ENCODE results near the gene LHCGR. TPM values are rescaled to one million over a fixed set of nuclear protein-coding genes. Genes with fewer than 3 reads are reported as not detected.

LHCGR gene
- not detected for total RNA-seq

- DNase-seq (no peak), ATAC-seq (no peak)
- H3K4me1 Mint-ChIP-seq (ENCODE audit: low read depth) = no peaks in the 10 kb centered on the region
- peaks cover 27% of the 10 kb centered on the region for H3K27me3 Mint-ChIP-seq
- intact Hi-C loops (cut with micrococcal nuclease) = no loop called here
- no peak within 1 kb of the TSS for H3K4me3 Mint-ChIP-seq
- CTCF ChIA-PET = no interaction called here
- H3K9me3 Mint-ChIP-seq = no peaks in the 10 kb centered on the region
- no peak for TF ChIP-seq CTCF (IDR thresholded peaks at IDR 0.05)
- H3K27ac Mint-ChIP-seq = no peak within 1 kb of the TSS
- POLR2A ChIA-PET = no interaction called here
- H3K36me3 Mint-ChIP-seq (ENCODE audit: low read depth) = no peaks in the 10 kb centered on the region
Measured at GRCh38 chr2:48755473-48755872, at the start of gene LHCGR. Gene LHCGR, minus strand, starts transcription at chr2:48755724. Its CDS starts 53 bp downstream, at chr2:48755671.

DNA sequence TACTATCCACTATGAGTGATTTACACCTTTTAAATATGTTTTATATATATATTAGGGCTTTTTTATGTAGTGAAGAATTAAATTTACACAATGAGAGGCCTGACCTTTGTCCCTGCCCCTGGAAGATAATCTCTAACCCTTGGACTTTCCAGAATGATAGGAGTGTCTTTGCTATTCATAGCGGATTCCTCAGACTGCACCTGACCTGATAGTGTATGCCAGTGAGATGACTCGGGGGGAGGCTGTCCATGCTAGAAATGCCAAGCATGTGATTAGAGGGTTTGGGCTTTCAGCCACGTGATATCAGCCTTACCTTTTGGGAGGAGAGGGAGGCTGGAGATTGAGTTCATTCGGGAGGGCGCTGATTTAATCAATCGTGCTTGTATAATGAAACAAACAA, 44.1 kb upstream of the LHCGR start:
- POLR2A ChIA-PET = no interaction called here
- no peak overlapping the region for H3K4me3 Mint-ChIP-seq
- TF ChIP-seq CTCF (IDR thresholded peaks at IDR 0.05) = no peak
- no peaks in the 10 kb centered on the region for H3K36me3 Mint-ChIP-seq (ENCODE audit: low read depth)
- H3K27me3 Mint-ChIP-seq = peaks cover 1% of the 10 kb centered on the region
- DNase-seq (no peak), ATAC-seq (no peak)
- CTCF ChIA-PET = no interaction called here
- no peak overlapping the region for H3K27ac Mint-ChIP-seq
- H3K4me1 Mint-ChIP-seq (ENCODE audit: low read depth) = no peaks in the 10 kb centered on the region
- intact Hi-C loops (cut with micrococcal nuclease) = no loop called here
- no peaks in the 10 kb centered on the region for H3K9me3 Mint-ChIP-seq

GRCh38 chr2:48795065-48795464, 39.5 kb upstream of the LHCGR start:
- intact Hi-C loops (cut with micrococcal nuclease) = no loop called here
- TF ChIP-seq CTCF (IDR thresholded peaks at IDR 0.05) = no peak
- Mint-ChIP-seq H3K4me3 (no peak overlapping the region), H3K4me1 (ENCODE audit: low read depth) (no peaks in the 10 kb centered on the region), H3K27me3 (peaks cover 4% of the 10 kb centered on the region), H3K9me3 (peaks cover 2% of the 10 kb centered on the region), H3K36me3 (ENCODE audit: low read depth) (no peaks in the 10 kb centered on the region), H3K27ac (no peak overlapping the region)
- POLR2A ChIA-PET = no interaction called here
- no peak for DNase-seq
- no peak for ATAC-seq
- CTCF ChIA-PET = no interaction called here

DNA sequence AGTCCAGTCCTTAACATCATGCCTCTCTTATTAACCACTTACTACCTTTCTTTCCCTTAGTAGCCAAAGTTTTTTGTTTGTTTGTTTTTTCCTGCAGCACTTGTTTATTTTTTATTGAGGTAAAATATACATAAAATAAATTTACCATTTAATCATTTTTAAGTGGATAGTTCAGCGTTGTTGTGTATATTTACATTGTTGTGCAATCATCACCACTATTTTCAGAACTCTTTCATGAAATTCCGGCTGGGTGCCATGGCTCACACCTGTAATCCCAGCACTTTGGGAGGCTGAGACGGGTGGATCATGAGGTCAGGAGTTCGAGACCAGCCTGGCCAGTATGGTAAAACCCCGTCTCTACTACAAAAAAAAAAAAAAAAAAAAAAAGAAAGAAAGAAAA, 38.1 kb upstream of the LHCGR start:
- H3K4me1 Mint-ChIP-seq (ENCODE audit: low read depth) = no peaks in the 10 kb centered on the region

DNA sequence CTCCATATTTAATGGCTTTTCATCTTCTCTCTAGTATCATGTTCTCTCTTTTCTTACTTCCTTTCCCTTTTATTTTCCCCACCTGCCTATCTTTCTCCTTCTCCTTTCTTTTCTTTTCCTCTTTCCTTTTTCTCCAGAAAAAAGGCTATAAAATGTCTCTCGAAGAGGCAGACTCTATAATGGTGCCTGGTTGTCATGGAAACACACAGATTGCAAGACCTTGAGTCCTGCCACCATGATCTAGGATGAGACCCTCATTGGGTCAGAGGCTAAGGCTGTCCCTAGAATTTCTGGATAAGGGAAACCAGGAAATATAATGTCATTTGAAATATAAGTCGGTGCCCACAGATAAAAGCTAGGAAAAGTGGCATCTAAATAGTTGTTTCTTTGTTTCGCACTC, 36.5 kb upstream of the LHCGR start:
- ATAC-seq = no peak
- intact Hi-C loops (cut with micrococcal nuclease) = no loop called here
- H3K27ac Mint-ChIP-seq = no peak overlapping the region

More for the DNA sequence above, 38.1 kb upstream of the LHCGR start:
- H3K4me3 Mint-ChIP-seq = no peak overlapping the region
- ChIA-PET CTCF (no interaction called here), POLR2A (no interaction called here)
- intact Hi-C loops (cut with micrococcal nuclease) = no loop called here
- H3K9me3 Mint-ChIP-seq = peaks cover 2% of the 10 kb centered on the region
- H3K27me3 Mint-ChIP-seq = peaks cover 4% of the 10 kb centered on the region
- no peaks in the 10 kb centered on the region for H3K36me3 Mint-ChIP-seq (ENCODE audit: low read depth)
- no peak for TF ChIP-seq CTCF (IDR thresholded peaks at IDR 0.05)
- DNase-seq = no peak
- no peak overlapping the region for H3K27ac Mint-ChIP-seq
- ATAC-seq = no peak

More for the DNA sequence above, 36.5 kb upstream of the LHCGR start:
- H3K4me1 Mint-ChIP-seq (ENCODE audit: low read depth) = no peaks in the 10 kb centered on the region
- no peak for TF ChIP-seq CTCF (IDR thresholded peaks at IDR 0.05)
- no peaks in the 10 kb centered on the region for H3K36me3 Mint-ChIP-seq (ENCODE audit: low read depth)
- ChIA-PET CTCF (no interaction called here), POLR2A (no interaction called here)
- DNase-seq = no peak
- H3K27me3 Mint-ChIP-seq = peaks cover 7% of the 10 kb centered on the region
- peaks cover 2% of the 10 kb centered on the region for H3K9me3 Mint-ChIP-seq
- H3K4me3 Mint-ChIP-seq = no peak overlapping the region
